Fibroblast of pulmonary artery (primary cell): ENCODE measurements around the gene HBZ.
"Not testable (repeated sequence)": the region's sequence is repeated elsewhere in the genome, so short reads cannot be mapped to it uniquely, and the experiment has no call there.

Experiments
- DNase-seq: peaks from one replicate; pipeline ENCODE4 v3.0.0-alpha.2; 2010; ENCODE audit warnings: low read depth
- H3K4me3 ChIP-seq: replicated peaks from 2 replicates; pipeline ENCODE4 v1.5.1; 2011; ENCODE audit warnings: low read depth, mild to moderate bottlenecking, control low read depth, low read length, moderate library complexity
- CTCF ChIP-seq: IDR thresholded peaks from 2 replicates; pipeline ENCODE4 v1.5.1; 2011; ENCODE audit warnings: mild to moderate bottlenecking, control low read depth, low read length, inconsistent platforms; ENCODE audit errors: missing control alignments

The HBZ gene

GRCh38 chr16:166375-167121, 14.1 kb downstream of the HBZ start:
- no peak overlapping the region for H3K4me3 ChIP-seq
- DNase-seq: no peak
- TF ChIP-seq CTCF: no peak

DNA sequence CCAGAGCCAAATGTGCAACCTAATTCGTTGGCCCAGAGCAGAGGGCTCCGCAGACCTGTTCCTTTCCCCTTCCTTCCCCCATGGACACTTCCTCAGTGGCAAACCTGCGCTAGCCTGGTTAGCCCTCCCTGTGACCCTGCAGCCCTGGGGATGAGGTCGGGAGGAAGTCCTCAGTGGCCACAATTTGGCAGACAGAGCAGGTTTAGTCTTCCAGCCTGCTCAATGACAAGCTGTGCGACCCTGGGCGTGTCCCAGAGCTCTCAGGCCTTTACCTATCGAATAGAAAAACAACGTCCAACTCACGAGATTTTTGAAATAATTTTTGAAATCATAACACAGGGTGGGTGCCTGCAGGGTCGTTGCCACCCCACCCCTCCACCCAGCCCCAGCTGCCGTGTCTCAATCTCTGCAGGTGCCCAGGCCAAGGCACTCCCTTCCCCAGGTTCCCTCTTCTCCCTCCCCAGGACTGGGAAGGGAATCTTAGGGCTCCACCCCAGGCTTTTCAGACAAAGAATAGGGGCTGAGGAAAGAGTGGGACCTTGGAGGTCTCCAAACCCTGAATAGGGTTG, 14.8 kb downstream of the HBZ start:
- no peak for DNase-seq
- no peak for TF ChIP-seq CTCF
- no peak overlapping the region for H3K4me3 ChIP-seq

GRCh38 chr16:168424-168823, 16.0 kb downstream of the HBZ start:
- no peak for TF ChIP-seq CTCF
- H3K4me3 ChIP-seq: no peak overlapping the region
- no peak for DNase-seq

- TF ChIP-seq CTCF: no peak
- DNase-seq: no peak
Observed at GRCh38 chr16:169014-169413, 16.6 kb downstream of the HBZ start.

DNA sequence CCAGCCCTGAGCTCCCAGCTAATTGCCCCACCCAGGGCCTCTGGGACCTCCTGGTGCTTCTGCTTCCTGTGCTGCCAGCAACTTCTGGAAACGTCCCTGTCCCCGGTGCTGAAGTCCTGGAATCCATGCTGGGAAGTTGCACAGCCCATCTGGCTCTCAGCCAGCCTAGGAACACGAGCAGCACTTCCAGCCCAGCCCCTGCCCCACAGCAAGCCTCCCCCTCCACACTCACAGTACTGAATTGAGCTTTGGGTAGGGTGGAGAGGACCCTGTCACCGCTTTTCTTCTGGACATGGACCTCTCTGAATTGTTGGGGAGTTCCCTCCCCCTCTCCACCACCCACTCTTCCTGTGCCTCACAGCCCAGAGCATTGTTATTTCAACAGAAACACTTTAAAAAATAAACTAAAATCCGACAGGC, 17.7 kb downstream of the HBZ start:
- not testable (repeated sequence) for H3K4me3 ChIP-seq
- peak; percentile 40 for DNase-seq

More at GRCh38 chr16:169014-169413, 16.6 kb downstream of the HBZ start:
- no peak overlapping the region for H3K4me3 ChIP-seq

- no peak for TF ChIP-seq CTCF
- no peak for DNase-seq
- no peak overlapping the region for H3K4me3 ChIP-seq
Observed at GRCh38 chr16:170788-171187, 18.3 kb downstream of the HBZ start.

DNA sequence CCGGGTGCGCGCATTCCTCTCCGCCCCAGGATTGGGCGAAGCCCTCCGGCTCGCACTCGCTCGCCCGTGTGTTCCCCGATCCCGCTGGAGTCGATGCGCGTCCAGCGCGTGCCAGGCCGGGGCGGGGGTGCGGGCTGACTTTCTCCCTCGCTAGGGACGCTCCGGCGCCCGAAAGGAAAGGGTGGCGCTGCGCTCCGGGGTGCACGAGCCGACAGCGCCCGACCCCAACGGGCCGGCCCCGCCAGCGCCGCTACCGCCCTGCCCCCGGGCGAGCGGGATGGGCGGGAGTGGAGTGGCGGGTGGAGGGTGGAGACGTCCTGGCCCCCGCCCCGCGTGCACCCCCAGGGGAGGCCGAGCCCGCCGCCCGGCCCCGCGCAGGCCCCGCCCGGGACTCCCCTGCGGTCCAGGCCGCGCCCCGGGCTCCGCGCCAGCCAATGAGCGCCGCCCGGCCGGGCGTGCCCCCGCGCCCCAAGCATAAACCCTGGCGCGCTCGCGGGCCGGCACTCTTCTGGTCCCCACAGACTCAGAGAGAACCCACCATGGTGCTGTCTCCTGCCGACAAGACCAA, 20.0 kb downstream of the HBZ start, which contains the start of gene HBA2:
TSS of gene HBA2 (plus strand) at position 503 of the 568 bp plus-strand sequence. CDS start at position 540, 37 bp downstream.
- not testable (repeated sequence) for H3K4me3 ChIP-seq, DNase-seq

DNA sequence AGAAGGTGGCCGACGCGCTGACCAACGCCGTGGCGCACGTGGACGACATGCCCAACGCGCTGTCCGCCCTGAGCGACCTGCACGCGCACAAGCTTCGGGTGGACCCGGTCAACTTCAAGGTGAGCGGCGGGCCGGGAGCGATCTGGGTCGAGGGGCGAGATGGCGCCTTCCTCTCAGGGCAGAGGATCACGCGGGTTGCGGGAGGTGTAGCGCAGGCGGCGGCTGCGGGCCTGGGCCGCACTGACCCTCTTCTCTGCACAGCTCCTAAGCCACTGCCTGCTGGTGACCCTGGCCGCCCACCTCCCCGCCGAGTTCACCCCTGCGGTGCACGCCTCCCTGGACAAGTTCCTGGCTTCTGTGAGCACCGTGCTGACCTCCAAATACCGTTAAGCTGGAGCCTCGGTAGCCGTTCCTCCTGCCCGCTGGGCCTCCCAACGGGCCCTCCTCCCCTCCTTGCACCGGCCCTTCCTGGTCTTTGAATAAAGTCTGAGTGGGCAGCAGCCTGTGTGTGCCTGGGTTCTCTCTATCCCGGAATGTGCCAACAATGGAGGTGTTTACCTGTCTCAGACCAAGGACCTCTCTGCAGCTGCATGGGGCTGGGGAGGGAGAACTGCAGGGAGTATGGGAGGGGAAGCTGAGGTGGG, 20.9 kb downstream of the HBZ start:
- not testable (repeated sequence) for H3K4me3 ChIP-seq, DNase-seq

GRCh38 chr16:173928-174769, 21.7 kb downstream of the HBZ start:
- peak; percentile 51 for DNase-seq
- not testable (repeated sequence) for H3K4me3 ChIP-seq
